ENCODE results near the gene RGS7.
A peak's percentile ranks its signal among the peaks of the same experiment; 100 is the strongest.

Gene RGS7

GRCh38 chr1:240956020-240956419, 401.0 kb downstream of the RGS7 start:
- DNase-seq (ENCODE audit: low read depth) = no peak
- H3K4me3 ChIP-seq (ENCODE audit: low read depth, low read length) = no peak overlapping the region
- in situ Hi-C loops (cut with HindIII; ENCODE audit: low sequenced_read_pairs) = no loop called here
- TF ChIP-seq CTCF (IDR thresholded peaks at IDR 0.05; ENCODE audit: low read depth, low read length, missing control alignments) = no peak

GRCh38 chr1:240947438-240948224, 409.4 kb downstream of the RGS7 start:
- DNase-seq (ENCODE audit: low read depth) = no peak
- TF ChIP-seq CTCF (IDR thresholded peaks at IDR 0.05; ENCODE audit: low read depth, low read length, missing control alignments) = no peak
- in situ Hi-C loops (cut with HindIII; ENCODE audit: low sequenced_read_pairs) = loop anchor here (25.0 kb wide), 1 partner anchor 210 kb away; no protein-coding TSS in a partner anchor
- H3K4me3 ChIP-seq (ENCODE audit: low read depth, low read length) = no peak overlapping the region

- in situ Hi-C loops (cut with HindIII; ENCODE audit: low sequenced_read_pairs) = loop anchor here (25.0 kb wide), 1 partner anchor 210 kb away; no protein-coding TSS in a partner anchor
- no peak overlapping the region for H3K4me3 ChIP-seq (ENCODE audit: low read depth, low read length)
- DNase-seq (ENCODE audit: low read depth) = peak; percentile 28
- peak; percentile 71 for TF ChIP-seq CTCF (IDR thresholded peaks at IDR 0.05; ENCODE audit: low read depth, low read length, missing control alignments)
Measured at GRCh38 chr1:240946926-240947325, 410.1 kb downstream of the RGS7 start.

GRCh38 chr1:240942901-240943300, 414.1 kb downstream of the RGS7 start:
- TF ChIP-seq CTCF (IDR thresholded peaks at IDR 0.05; ENCODE audit: low read depth, low read length, missing control alignments) = no peak
- no peak overlapping the region for H3K4me3 ChIP-seq (ENCODE audit: low read depth, low read length)
- in situ Hi-C loops (cut with HindIII; ENCODE audit: low sequenced_read_pairs) = loop anchor here (25.0 kb wide), 1 partner anchor 206 kb away; no protein-coding TSS in a partner anchor
- DNase-seq (ENCODE audit: low read depth) = no peak

- TF ChIP-seq CTCF (IDR thresholded peaks at IDR 0.05; ENCODE audit: low read depth, low read length, missing control alignments) = no peak
- H3K4me3 ChIP-seq (ENCODE audit: low read depth, low read length) = no peak overlapping the region
- in situ Hi-C loops (cut with HindIII; ENCODE audit: low sequenced_read_pairs) = loop anchor here (25.0 kb wide), 1 partner anchor 205 kb away; no protein-coding TSS in a partner anchor
- peak; percentile 40 for DNase-seq (ENCODE audit: low read depth)
Measured at GRCh38 chr1:240941701-240942370, 415.2 kb downstream of the RGS7 start.

GRCh38 chr1:240936911-240937668, 419.9 kb downstream of the RGS7 start:
- in situ Hi-C loops (cut with HindIII; ENCODE audit: low sequenced_read_pairs) = loop anchor here (25.0 kb wide), 1 partner anchor 200 kb away; no protein-coding TSS in a partner anchor
- no peak for DNase-seq (ENCODE audit: low read depth)
- TF ChIP-seq CTCF (IDR thresholded peaks at IDR 0.05; ENCODE audit: low read depth, low read length, missing control alignments) = no peak
- no peak overlapping the region for H3K4me3 ChIP-seq (ENCODE audit: low read depth, low read length)

All from astrocyte of the cerebellum (primary cell).